Measurements from ENCODE around the gene PEAR1.

PEAR1 gene

DNA sequence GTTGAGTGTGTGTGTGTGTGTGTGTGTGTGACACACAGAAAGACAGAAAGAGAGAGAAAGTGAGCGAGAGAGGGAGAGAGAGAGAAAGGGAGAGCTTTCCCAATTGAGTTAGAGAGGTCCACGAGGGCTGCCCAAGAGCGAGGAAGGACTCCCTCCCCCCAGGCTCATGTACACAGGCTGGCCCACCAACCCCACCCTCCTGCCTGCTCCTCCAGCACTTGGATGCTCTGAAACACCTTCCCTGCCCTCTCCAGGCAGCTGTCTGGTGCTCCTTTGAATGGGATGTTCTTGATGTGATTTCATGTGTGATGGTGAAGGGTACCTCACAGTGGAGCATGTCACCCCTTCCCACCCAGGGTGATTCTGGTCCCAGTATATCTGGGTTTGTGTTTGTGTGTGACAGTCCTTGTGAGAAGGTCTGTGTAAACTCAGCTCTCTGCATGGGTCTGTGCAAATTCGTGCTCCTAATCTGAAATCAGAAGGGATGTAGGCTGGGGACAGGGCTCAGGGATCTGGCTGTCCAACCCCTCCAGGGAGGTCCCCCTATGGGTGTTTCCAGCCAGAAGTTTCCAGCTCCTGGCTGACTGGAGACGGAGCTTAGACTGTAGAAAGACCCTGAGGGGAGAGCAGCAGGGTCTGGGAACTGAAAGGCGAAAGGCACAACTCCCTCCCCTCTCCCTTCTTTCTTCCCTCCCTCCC is 6.8 kb upstream of the PEAR1 start:
- H3K9me3 ChIP-seq (ENCODE audit: insufficient read depth, low read length, severe bottlenecking), result no peaks in the 10 kb centered on the region
- H3K4me1 ChIP-seq (ENCODE audit: insufficient read depth, low read length), result peaks cover 3% of the 10 kb centered on the region; the same call in 1 of the 2 replicates
- no peak for DNase-seq
- H3K4me3 ChIP-seq (ENCODE audit: low read depth in 1 of 2, low read length in 2 of 2), result no peak overlapping the region
- H3K4me2 ChIP-seq (ENCODE audit: insufficient read depth, low read length), result no peak overlapping the region
- no peak for TF ChIP-seq CTCF (IDR thresholded peaks at IDR 0.05; ENCODE audit: borderline replicate concordance, extremely low read depth, low read length, poor library complexity, severe bottlenecking)
- peaks cover 3% of the 10 kb centered on the region for H4K20me1 ChIP-seq (ENCODE audit: insufficient read depth, low read length)
- no peak overlapping the region for H3K9ac ChIP-seq (ENCODE audit: low read depth, low read length)
- no peak overlapping the region for H3K27ac ChIP-seq (ENCODE audit: low read length)
- peaks cover 21% of the 10 kb centered on the region for H3K27me3 ChIP-seq (ENCODE audit: insufficient read depth, low read length, poor library complexity)
- no peaks in the 10 kb centered on the region for H3K79me2 ChIP-seq (ENCODE audit: insufficient read depth, low read length)
- H3K36me3 ChIP-seq (ENCODE audit: insufficient read depth, low read length), result no peaks in the 10 kb centered on the region
- H2AFZ ChIP-seq (ENCODE audit: low read depth, low read length), result no peak overlapping the region
- no peak for ATAC-seq (ENCODE audit: insufficient read depth, low read depth)

GRCh38 chr1:156887317-156887716 is 6.2 kb upstream of the PEAR1 start:
- no peak overlapping the region for H3K9ac ChIP-seq (ENCODE audit: low read depth, low read length)
- H4K20me1 ChIP-seq (ENCODE audit: insufficient read depth, low read length), result peaks cover 3% of the 10 kb centered on the region
- no peaks in the 10 kb centered on the region for H3K79me2 ChIP-seq (ENCODE audit: insufficient read depth, low read length)
- H3K9me3 ChIP-seq (ENCODE audit: insufficient read depth, low read length, severe bottlenecking), result no peaks in the 10 kb centered on the region
- no peak overlapping the region for H3K4me2 ChIP-seq (ENCODE audit: insufficient read depth, low read length)
- no peak overlapping the region for H2AFZ ChIP-seq (ENCODE audit: low read depth, low read length)
- H3K27me3 ChIP-seq (ENCODE audit: insufficient read depth, low read length, poor library complexity), result peaks cover 21% of the 10 kb centered on the region
- TF ChIP-seq CTCF (IDR thresholded peaks at IDR 0.05; ENCODE audit: borderline replicate concordance, extremely low read depth, low read length, poor library complexity, severe bottlenecking) (no peak), EZH2 (IDR thresholded peaks at IDR 0.05; ENCODE audit: borderline replicate concordance, low read depth, low read length, severe bottlenecking) (no peak)
- peaks cover 3% of the 10 kb centered on the region; the same call in 1 of the 2 replicates for H3K4me1 ChIP-seq (ENCODE audit: insufficient read depth, low read length)
- ATAC-seq (ENCODE audit: insufficient read depth, low read depth), result no peak
- DNase-seq, result no peak
- no peak overlapping the region for H3K27ac ChIP-seq (ENCODE audit: low read length)
- no peak overlapping the region for H3K4me3 ChIP-seq (ENCODE audit: low read depth in 1 of 2, low read length in 2 of 2)
- H3K36me3 ChIP-seq (ENCODE audit: insufficient read depth, low read length), result no peaks in the 10 kb centered on the region

DNA sequence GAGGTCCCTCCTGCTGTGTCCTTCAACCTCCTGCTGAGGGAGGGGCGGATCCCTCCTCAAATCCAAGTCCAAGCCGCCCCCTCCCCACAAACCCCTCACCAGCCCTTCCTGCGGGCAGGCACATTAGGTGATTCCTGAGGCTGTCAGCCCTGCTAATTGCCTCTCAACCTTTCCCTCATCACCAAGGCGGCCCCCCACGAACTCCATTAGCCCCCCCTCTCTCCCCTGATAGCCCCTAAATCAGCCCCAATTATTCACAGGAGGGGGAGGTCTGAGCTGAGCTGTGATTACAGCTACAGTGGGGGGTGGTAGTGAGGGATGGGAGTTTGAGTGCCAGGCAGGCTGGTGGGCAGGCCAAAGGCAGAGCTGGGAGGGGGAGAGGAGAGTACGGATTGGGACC is 5.8 kb upstream of the PEAR1 start:
- no peak for TF ChIP-seq EZH2 (IDR thresholded peaks at IDR 0.05; ENCODE audit: borderline replicate concordance, low read depth, low read length, severe bottlenecking)
- no peak for TF ChIP-seq CTCF (IDR thresholded peaks at IDR 0.05; ENCODE audit: borderline replicate concordance, extremely low read depth, low read length, poor library complexity, severe bottlenecking)
- Histone ChIP-seq H3K36me3 (ENCODE audit: insufficient read depth, low read length) (no peaks in the 10 kb centered on the region), H3K4me2 (ENCODE audit: insufficient read depth, low read length) (no peak overlapping the region), H3K27ac (ENCODE audit: low read length) (no peak overlapping the region), H4K20me1 (ENCODE audit: insufficient read depth, low read length) (peaks cover 3% of the 10 kb centered on the region), H3K4me3 (ENCODE audit: low read depth in 1 of 2, low read length in 2 of 2) (no peak overlapping the region), H2AFZ (ENCODE audit: low read depth, low read length) (no peak overlapping the region), H3K4me1 (ENCODE audit: insufficient read depth, low read length) (peaks cover 3% of the 10 kb centered on the region; the same call in 1 of the 2 replicates), H3K79me2 (ENCODE audit: insufficient read depth, low read length) (no peaks in the 10 kb centered on the region), H3K27me3 (ENCODE audit: insufficient read depth, low read length, poor library complexity) (peaks cover 21% of the 10 kb centered on the region), H3K9me3 (ENCODE audit: insufficient read depth, low read length, severe bottlenecking) (no peaks in the 10 kb centered on the region), H3K9ac (ENCODE audit: low read depth, low read length) (no peak overlapping the region)
- ATAC-seq (ENCODE audit: insufficient read depth, low read depth), result no peak
- DNase-seq, result no peak
